Testis (tissue), 2 donors: ENCODE measurements around the gene PAX3.

Source experiments
- POLR2A ChIP-seq: fragments of 450-650 bp; IDR thresholded peaks from one replicate; pipeline ENCODE4 v1.6.1; 2017; ENCODE audit warnings: antibody characterized with exemption, mild to moderate bottlenecking, moderate library complexity
- TF ChIP-seq, protein P1 (sequence below), 3 experiments: fragments of 450-650 bp in 2 of 3; fragments of 200-600 bp in 1 of 3; sonication (generic) in 1 of 3; IDR thresholded peaks; one replicate each; pipeline ENCODE4 v1.5.1; 2016 to 2019; ENCODE audit warnings: antibody characterized with exemption in 3 of 3, mild to moderate bottlenecking in 2 of 3, moderate library complexity in 1 of 3

DNA sequence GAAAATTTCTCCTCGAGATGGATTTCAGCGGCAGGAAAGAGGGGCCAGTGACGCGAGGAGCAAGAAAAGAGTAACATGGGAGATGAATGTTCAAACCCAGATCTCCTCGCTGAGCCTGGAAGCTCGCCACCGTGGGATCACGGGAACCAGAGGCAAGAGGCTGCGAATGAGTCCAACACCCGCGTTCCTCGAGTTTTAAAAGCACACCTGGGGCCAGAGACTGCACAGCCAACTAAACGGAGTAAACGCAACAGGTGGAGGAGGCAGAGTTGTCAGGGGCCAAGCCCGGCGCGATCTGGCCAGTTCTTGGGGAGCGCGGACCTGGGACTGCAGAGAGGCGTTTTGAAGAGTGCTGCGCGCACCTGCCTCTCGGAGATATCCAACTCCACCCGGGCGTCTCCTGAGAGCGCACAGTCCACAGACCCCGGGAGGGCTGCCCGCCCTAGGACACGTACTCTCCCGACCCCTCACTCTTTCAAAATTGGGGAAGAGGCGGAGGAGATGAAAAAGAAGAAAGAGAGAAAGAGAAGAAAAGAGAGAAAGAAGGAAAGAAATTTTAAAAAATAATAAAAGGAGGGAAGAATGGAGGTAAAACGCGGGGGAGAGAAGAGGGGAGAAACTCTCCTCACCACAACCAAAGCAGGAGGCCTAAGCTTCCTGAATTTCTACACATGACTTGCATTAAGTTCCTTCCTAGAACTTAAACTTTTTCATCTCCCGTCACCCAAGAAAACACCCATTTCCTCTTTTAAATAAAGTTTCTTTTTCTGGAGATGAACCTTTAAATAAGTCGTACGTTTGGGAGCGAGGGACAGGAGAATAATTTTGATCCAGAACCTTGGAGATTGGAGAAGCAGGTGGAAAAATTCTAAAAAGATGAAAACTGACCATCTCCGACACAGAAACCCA lies 5.3 kb upstream of the PAX3 start:
- TF ChIP-seq, protein P1, sequence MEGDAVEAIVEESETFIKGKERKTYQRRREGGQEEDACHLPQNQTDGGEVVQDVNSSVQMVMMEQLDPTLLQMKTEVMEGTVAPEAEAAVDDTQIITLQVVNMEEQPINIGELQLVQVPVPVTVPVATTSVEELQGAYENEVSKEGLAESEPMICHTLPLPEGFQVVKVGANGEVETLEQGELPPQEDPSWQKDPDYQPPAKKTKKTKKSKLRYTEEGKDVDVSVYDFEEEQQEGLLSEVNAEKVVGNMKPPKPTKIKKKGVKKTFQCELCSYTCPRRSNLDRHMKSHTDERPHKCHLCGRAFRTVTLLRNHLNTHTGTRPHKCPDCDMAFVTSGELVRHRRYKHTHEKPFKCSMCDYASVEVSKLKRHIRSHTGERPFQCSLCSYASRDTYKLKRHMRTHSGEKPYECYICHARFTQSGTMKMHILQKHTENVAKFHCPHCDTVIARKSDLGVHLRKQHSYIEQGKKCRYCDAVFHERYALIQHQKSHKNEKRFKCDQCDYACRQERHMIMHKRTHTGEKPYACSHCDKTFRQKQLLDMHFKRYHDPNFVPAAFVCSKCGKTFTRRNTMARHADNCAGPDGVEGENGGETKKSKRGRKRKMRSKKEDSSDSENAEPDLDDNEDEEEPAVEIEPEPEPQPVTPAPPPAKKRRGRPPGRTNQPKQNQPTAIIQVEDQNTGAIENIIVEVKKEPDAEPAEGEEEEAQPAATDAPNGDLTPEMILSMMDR (IDR thresholded peaks at IDR 0.05), result no peak
- TF ChIP-seq POLR2A, result no peak
